HepG2 (cell line): ENCODE measurements around the gene MAJIN. TPM values are rescaled to one million over a fixed set of nuclear protein-coding genes. Genes with fewer than 3 reads are reported as not detected.

ENCODE experiments used
- ATAC-seq: fragments of 200-7000 bp; cut with Tn5 transposase; 3 replicates; pipeline ENCODE4 v1.9.1; 2020; ENCODE audit warnings: mild to moderate bottlenecking, moderate library complexity
- BruUV-seq: library from RNA; stranded (reverse); fragments of 400-500 nt; replicated peaks from 2 replicates; lab custom pipeline; 2021; lab: Mats Ljungman, UMichigan
- CTCF ChIA-PET: fragments of 300-600 bp; formaldehyde crosslinking; extraction: SDS; loops from one replicate; lab custom pipeline; 2021; ENCODE audit warnings: low total read pairs, inconsistent platforms, low intra/inter-chr PET ratio; lab: Yijun Ruan, JAX
- POLR2A ChIA-PET: fragments of 350-600 bp; sonication (Branson Sonifier 250); formaldehyde crosslinking; loops from one replicate; lab custom pipeline; 2020; ENCODE audit warnings: antibody characterized with exemption, inconsistent platforms; lab: Yijun Ruan, JAX
- DNase-seq: peaks from one replicate; pipeline ENCODE4 v3.0.0-alpha.2; 2015; ENCODE audit warnings: low spot score
- FAIRE-seq: peaks from 3 replicates; lab custom pipeline; 2011; peaks lifted over from hg19 to GRCh38; lab: Jason Lieb, UNC
- H2AFZ ChIP-seq: one replicate; pipeline ENCODE4 v1.6.1; 2011; ENCODE audit warnings: low read length, inconsistent platforms
- H3K27ac ChIP-seq: fragments of 300-600 bp; 3 replicates; pipeline ENCODE4 v1.8.0; 2011; ENCODE audit warnings: mixed run types, mild to moderate bottlenecking, mixed read lengths, low read length, inconsistent platforms; ENCODE audit not compliant: insufficient read depth; ENCODE audit errors: extremely low read length
- H3K27me3 ChIP-seq, 2 experiments: fragments of 200-600 bp in 1 of 2; 2 replicates in 1 of 2; 3 replicates in 1 of 2; pipeline versions ENCODE4 v1.6.0 to v1.8.0; 2011; ENCODE audit warnings: low read length in 2 of 2, mild to moderate bottlenecking in 2 of 2, moderate library complexity in 2 of 2, inconsistent platforms in 1 of 2; ENCODE audit not compliant: insufficient read depth in 2 of 2, control insufficient read depth in 1 of 2
- H3K36me3 ChIP-seq, 2 experiments: fragments of 200-600 bp in 1 of 2; replicated peaks in 1 of 2; 2 replicates in 1 of 2; 3 replicates in 1 of 2; pipeline versions ENCODE4 v1.5.1 to v1.8.0; 2011; ENCODE audit warnings: low read length in 2 of 2, inconsistent platforms in 1 of 2; ENCODE audit not compliant: insufficient read depth in 2 of 2, control insufficient read depth in 1 of 2
- H3K4me1 ChIP-seq: 2 replicates; pipeline ENCODE4 v1.5.1; 2012; ENCODE audit warnings: low read length, inconsistent platforms; ENCODE audit not compliant: insufficient read depth
- H3K4me2 ChIP-seq: 2 replicates; pipeline ENCODE4 v1.6.0; 2011; ENCODE audit warnings: low read depth, low read length, inconsistent platforms
- H3K4me3 ChIP-seq, 3 experiments: fragments of 200-600 bp in 1 of 3; sonication (generic), shearing (Covaris generic) in 1 of 3; replicated peaks in 1 of 3; 2 replicates each; pipeline ENCODE4 v1.5.1; 2011 to 2016; ENCODE audit warnings: low read length in 3 of 3, inconsistent platforms in 2 of 3, low read depth in 2 of 3, mild to moderate bottlenecking in 2 of 3, control low read depth in 1 of 3, mixed read lengths in 1 of 3; ENCODE audit not compliant: insufficient read depth in 1 of 3
- H3K79me2 ChIP-seq: one replicate; pipeline ENCODE4 v1.6.1; 2011; ENCODE audit warnings: low read length, inconsistent platforms; ENCODE audit not compliant: insufficient read depth
- H3K9ac ChIP-seq: 2 replicates; pipeline ENCODE4 v1.6.0; 2011; ENCODE audit warnings: mild to moderate bottlenecking, low read depth, low read length, inconsistent platforms; ENCODE audit not compliant: insufficient read depth
- H3K9me3 ChIP-seq: 2 replicates; pipeline ENCODE4 v1.5.1; 2012; ENCODE audit warnings: mild to moderate bottlenecking, low read length
- H4K20me1 ChIP-seq: 2 replicates; pipeline ENCODE4 v1.6.0; 2011; ENCODE audit warnings: inconsistent platforms, mild to moderate bottlenecking, low read length, moderate library complexity; ENCODE audit not compliant: insufficient read depth
- ARID5B ChIP-seq: IDR thresholded peaks from 2 replicates; pipeline ENCODE4 v1.4.0; 2020; ENCODE audit warnings: mild to moderate bottlenecking, missing genetic modification reagents
- FOSL2 ChIP-seq: sonication (generic); formaldehyde crosslinking; IDR thresholded peaks from 2 replicates; pipeline ENCODE4 v1.4.0; 2020; ENCODE audit warnings: missing genetic modification reagents
- LCORL ChIP-seq, 2 experiments: fragments of 450-650 bp in 1 of 2; sonication (generic) in 1 of 2; formaldehyde crosslinking in 1 of 2; IDR thresholded peaks; 2 replicates each; pipeline versions ENCODE4 v1.5.0 to v1.6.1; 2017 to 2020; ENCODE audit warnings: antibody characterized with exemption in 1 of 2, missing genetic modification reagents in 1 of 2
- MYC ChIP-seq: sonication (generic); formaldehyde crosslinking; IDR thresholded peaks from 2 replicates; pipeline ENCODE4 v1.9.0; 2021; ENCODE audit warnings: missing genetic modification reagents, borderline replicate concordance
- NFATC3 ChIP-seq: sonication (generic); formaldehyde crosslinking; IDR thresholded peaks from 2 replicates; pipeline ENCODE4 v1.5.1; 2020; ENCODE audit warnings: mild to moderate bottlenecking, missing genetic modification reagents
- PRMT3 ChIP-seq: sonication (generic); formaldehyde crosslinking; IDR thresholded peaks from 2 replicates; pipeline ENCODE4 v1.8.1; 2022; ENCODE audit warnings: low read depth, mild to moderate bottlenecking, moderate library complexity, missing genetic modification reagents, borderline replicate concordance
- PRPF4 ChIP-seq: fragments of 200-400 bp; formaldehyde crosslinking; IDR thresholded peaks from 2 replicates; pipeline ENCODE4 v1.6.1; 2016; ENCODE audit warnings: low read length, low read depth; ENCODE audit not compliant: poor library complexity, severe bottlenecking
- RAD21 ChIP-seq: fragments of 450-650 bp; formaldehyde crosslinking; IDR thresholded peaks from 2 replicates; pipeline ENCODE4 v1.5.0; 2020; ENCODE audit warnings: mild to moderate bottlenecking
- SP5 ChIP-seq: IDR thresholded peaks from 2 replicates; pipeline ENCODE4 v1.6.1; 2016; ENCODE audit warnings: low read depth, borderline replicate concordance
- TMF1 ChIP-seq: sonication (generic); formaldehyde crosslinking; IDR thresholded peaks from 2 replicates; pipeline ENCODE4 v1.8.1; 2022; ENCODE audit warnings: low read depth, missing genetic modification reagents
- ZBTB7A ChIP-seq: sonication (generic); formaldehyde crosslinking; IDR thresholded peaks from 2 replicates; pipeline ENCODE4 v1.8.0; 2022; ENCODE audit warnings: mild to moderate bottlenecking, missing genetic modification reagents
- ZBTB8A ChIP-seq: sonication (generic); formaldehyde crosslinking; IDR thresholded peaks from 2 replicates; pipeline ENCODE4 v1.4.0; 2020; ENCODE audit warnings: mild to moderate bottlenecking, low read depth, missing genetic modification reagents, borderline replicate concordance
- ZFP37 ChIP-seq: sonication (generic); formaldehyde crosslinking; IDR thresholded peaks from 2 replicates; pipeline ENCODE4 v1.4.0; 2020; ENCODE audit warnings: missing genetic modification reagents, borderline replicate concordance
- ZNF281 ChIP-seq: sonication (generic); formaldehyde crosslinking; IDR thresholded peaks from 2 replicates; pipeline ENCODE4 v1.4.0; 2020; ENCODE audit warnings: missing genetic modification reagents, borderline replicate concordance
- ZNF337 ChIP-seq: sonication (generic); formaldehyde crosslinking; IDR thresholded peaks from 2 replicates; pipeline ENCODE4 v1.5.1; 2020; ENCODE audit warnings: missing genetic modification reagents, low read depth, mild to moderate bottlenecking, borderline replicate concordance
- ZNF33A ChIP-seq: sonication (generic); formaldehyde crosslinking; IDR thresholded peaks from 2 replicates; pipeline ENCODE4 v1.5.1; 2020; ENCODE audit warnings: missing genetic modification reagents, mild to moderate bottlenecking, moderate library complexity, borderline replicate concordance
- ZNF34 ChIP-seq: sonication (generic); formaldehyde crosslinking; IDR thresholded peaks from 2 replicates; pipeline ENCODE4 v1.4.0; 2020; ENCODE audit warnings: mild to moderate bottlenecking, missing genetic modification reagents, borderline replicate concordance
- ZNF709 ChIP-seq: sonication (generic); formaldehyde crosslinking; IDR thresholded peaks from 2 replicates; pipeline ENCODE4 v1.5.0; 2020; ENCODE audit warnings: mild to moderate bottlenecking, missing genetic modification reagents
- ZNF761 ChIP-seq: sonication (generic); formaldehyde crosslinking; conservative IDR thresholded peaks from 2 replicates; pipeline ENCODE4 v1.4.0; 2020; ENCODE audit warnings: mild to moderate bottlenecking, missing genetic modification reagents
- ZNF776 ChIP-seq: sonication (generic); formaldehyde crosslinking; IDR thresholded peaks from 2 replicates; pipeline ENCODE4 v1.4.0; 2020; ENCODE audit warnings: mild to moderate bottlenecking, missing genetic modification reagents
- WGBS: methylation state at CpG from one replicate; pipeline ENCODE4 v1.1.6; 2017; ENCODE audit warnings: low lambda C conversion rate; 5-methylcytosine and 5-hydroxymethylcytosine counted together
- in situ Hi-C: cut with HindIII; loops from 2 replicates; pipeline ENCODE4 v1.10.0; 2017; ENCODE audit warnings: low pct_unique_long_range_greater_than_20kb; ENCODE audit not compliant: extremely low pct_ligation_motif_present
- intact Hi-C: fragments of 100-400 bp; cut with micrococcal nuclease; formaldehyde crosslinking; loops from one replicate; pipeline ENCODE4 v1.10.0; 2022; ENCODE audit not compliant: unreplicated experiment
- polyA plus RNA-seq, 8 experiments: library from polyadenylated mRNA; depleted of rRNA in 3 of 8; stranded (reverse) in 7 of 8; unstranded in 1 of 8; fragments of >200 nt; fragmentation: Illumina TruSeq in 4 of 8; extraction: Trizol in 4 of 8; gene quantifications; 2 replicates each; pipeline versions ENCODE4 v1.2.1 to v1.2.3, GENCODE V29; 2011 to 2016; ENCODE audit warnings: low read depth in 4 of 8, missing spikeins in 1 of 8, mixed read lengths in 1 of 8; ENCODE audit not compliant: insufficient read depth in 1 of 8
- total RNA-seq, 5 experiments: library from RNA; depleted of rRNA; stranded (reverse); fragments of >200 nt; fragmentation: Illumina TruSeq; extraction: Trizol; gene quantifications; 2 replicates each; pipeline ENCODE4 v1.2.3, GENCODE V29; 2016; ENCODE audit warnings: low read depth in 1 of 5

MAJIN gene
- total and polyA plus RNA-seq, 2 of the 13 experiments (the other 11 are each of a cell fraction or from before 2014, with no cell fraction given) = not detected

- 0 out of 5 replicates have a peak, but pooled peaks cover 0 to 1% of the 10 kb centered on the region in 2 experiments for H3K36me3 ChIP-seq
- intact Hi-C loops (no loop called here), in situ Hi-C loops (no loop called here)
- no peak overlapping the region for H3K4me3 ChIP-seq
- 50% methylated on average over 8 of the region's 8 CpGs for WGBS
- no peak for DNase-seq
- CTCF ChIA-PET = no interaction called here
- H3K27ac ChIP-seq = no peak overlapping the region
- H3K9ac ChIP-seq = no peak overlapping the region
- H3K79me2 ChIP-seq = peaks cover 15% of the 10 kb centered on the region
- no peak for FAIRE-seq
- no TSS peak for BruUV-seq
- TF ChIP-seq ZNF34 (CRISPR knock-in tag) (no peak), ZBTB8A (CRISPR knock-in tag) (no peak), ZNF761 (CRISPR knock-in tag) (no peak), ARID5B (CRISPR knock-in tag) (no peak), SP5 (CRISPR knock-in tag) (no peak), MYC (CRISPR knock-in tag) (no peak), ZNF33A (CRISPR knock-in tag) (no peak), PRPF4 (no peak), RAD21 (CRISPR knock-in tag) (no peak), FOSL2 (CRISPR knock-in tag) (no peak), LCORL (IDR thresholded peaks at IDR 0.05) (no peak), LCORL (CRISPR knock-in tag; IDR thresholded peaks at IDR 0.05) (no peak), ZNF709 (CRISPR knock-in tag) (no peak), PRMT3 (CRISPR knock-in tag) (no peak), ZBTB7A (CRISPR knock-in tag) (no peak), ZNF337 (CRISPR knock-in tag) (no peak), ZFP37 (no peak), NFATC3 (CRISPR knock-in tag) (no peak), TMF1 (CRISPR knock-in tag) (no peak), ZNF776 (CRISPR knock-in tag) (no peak), ZNF281 (CRISPR knock-in tag) (no peak)
- TF ChIP-seq, all 625 proteins: peak for 0
- Histone ChIP-seq H3K9me3 (no peaks in the 10 kb centered on the region), H3K27me3 (no peaks in the 10 kb centered on the region; a peak in 1 of 5 replicates), H3K4me1 (peaks cover 53% of the 10 kb centered on the region), H3K4me2 (peak overlapping the region; percentile 0; the same call in 1 of the 2 replicates), H2AFZ (no peak overlapping the region), H4K20me1 (peaks cover 5% of the 10 kb centered on the region; the same call in 1 of the 2 replicates)
- ATAC-seq = no peak
- POLR2A ChIA-PET = interaction anchor here (0.7 to 1.6 kb wide), 4 partner anchors 15 to 95 kb away, joined by 3 to 5 read pairs (median 3); partner anchors contain the start of gene ARL2
Observed at GRCh38 chr11:64919627-64920026, 52.3 kb downstream of the MAJIN start.
